Stimulated activated CD4-positive, alpha-beta T cell treated with anti-CD3 and anti-CD28 coated beads, Interleukin-1b, Interleukin-23, amount 100 ng/mL, for 48 hours (primary cell): ENCODE results near the gene CCR3.
"Not testable (repeated sequence)": the region's sequence is repeated elsewhere in the genome, so short reads cannot be mapped to it uniquely, and the experiment has no call there.

ENCODE experiments used
- DNase-seq: peaks from one replicate; pipeline ENCODE4 v3.0.0-alpha.2; 2020

CCR3 gene

GRCh38 chr3:46242120-46242519 is at the start of gene CCR3:
Gene CCR3 (plus strand): TSS chr3:46242460. CDS start chr3:46265159, 22,699 bp downstream.
- DNase-seq = no peak

GRCh38 chr3:46192939-46193338 is 49.3 kb upstream of the CCR3 start:
- DNase-seq = no peak

- DNase-seq = no peak
Observed at GRCh38 chr3:46193436-46193835, 48.8 kb upstream of the CCR3 start.

- DNase-seq = no peak
Observed at GRCh38 chr3:46194868-46195553, 47.2 kb upstream of the CCR3 start.

- no peak for DNase-seq
Observed at GRCh38 chr3:46196261-46196957, 45.9 kb upstream of the CCR3 start.

GRCh38 chr3:46200211-46200610 is 42.0 kb upstream of the CCR3 start:
- no peak for DNase-seq

GRCh38 chr3:46200790-46201189 is 41.5 kb upstream of the CCR3 start:
- no peak for DNase-seq

- no peak for DNase-seq
Observed at GRCh38 chr3:46202535-46202934, 39.7 kb upstream of the CCR3 start.

GRCh38 chr3:46203681-46204080 is 38.6 kb upstream of the CCR3 start:
- no peak for DNase-seq

GRCh38 chr3:46205286-46205960 is 36.8 kb upstream of the CCR3 start:
- DNase-seq = no peak

- no peak for DNase-seq
Observed at GRCh38 chr3:46206282-46207015, 35.8 kb upstream of the CCR3 start.

- not testable (repeated sequence) for DNase-seq
Observed at GRCh38 chr3:46207514-46207913, 34.7 kb upstream of the CCR3 start.

- peak; percentile 52 for DNase-seq
Observed at GRCh38 chr3:46208167-46208704, 34.0 kb upstream of the CCR3 start, which contains the start of gene CCR1. Gene CCR1 (minus strand): TSS chr3:46208313. CDS start chr3:46204313, 4,000 bp downstream.

- DNase-seq = no peak
Observed at GRCh38 chr3:46209053-46209452, 33.2 kb upstream of the CCR3 start.

GRCh38 chr3:46209746-46210470 is 32.4 kb upstream of the CCR3 start:
- no peak for DNase-seq

GRCh38 chr3:46212101-46212500 is 30.2 kb upstream of the CCR3 start:
- DNase-seq = no peak

- DNase-seq = no peak
Observed at GRCh38 chr3:46213201-46213600, 29.1 kb upstream of the CCR3 start.

GRCh38 chr3:46214751-46215352 is 27.4 kb upstream of the CCR3 start:
- no peak for DNase-seq

- DNase-seq = no peak
Observed at GRCh38 chr3:46215810-46216414, 26.3 kb upstream of the CCR3 start.

GRCh38 chr3:46218196-46218709 is 24.0 kb upstream of the CCR3 start:
- DNase-seq = no peak

- no peak for DNase-seq
Observed at GRCh38 chr3:46221391-46221790, 20.9 kb upstream of the CCR3 start.
